GM21526 (cell line): ENCODE data around the gene SULT1C3.
"Not testable (repeated sequence)": the region's sequence is repeated elsewhere in the genome, so short reads cannot be mapped to it uniquely, and the experiment has no call there.

Experiments used
- ATAC-seq: cut with Tn5 transposase; IDR thresholded peaks from one replicate; pipeline ENCODE4 v1.9.1; 2021; ENCODE audit warnings: moderate library complexity; ENCODE audit not compliant: unreplicated experiment, low FRiP score

SULT1C3 gene

GRCh38 chr2:108243566-108243965 lies 3.8 kb downstream of the SULT1C3 start:
- no peak for ATAC-seq

GRCh38 chr2:108244667-108245414 lies 5.1 kb downstream of the SULT1C3 start:
- ATAC-seq = no peak

- no peak for ATAC-seq
These were observed 13.3 kb downstream of the SULT1C3 start for GRCh38 chr2:108253106-108253505.

GRCh38 chr2:108257757-108258331 lies 18.1 kb downstream of the SULT1C3 start:
- ATAC-seq = no peak

- ATAC-seq = no peak
These were observed 21.0 kb downstream of the SULT1C3 start for GRCh38 chr2:108260773-108261172.

- ATAC-seq = no peak
These were observed 22.3 kb downstream of the SULT1C3 start for GRCh38 chr2:108262036-108262435.

GRCh38 chr2:108263401-108263800 lies 23.6 kb downstream of the SULT1C3 start:
- no peak for ATAC-seq

GRCh38 chr2:108266218-108266617 lies 26.4 kb downstream of the SULT1C3 start:
- ATAC-seq = no peak

GRCh38 chr2:108267101-108267500 lies 27.3 kb downstream of the SULT1C3 start:
- no peak for ATAC-seq

GRCh38 chr2:108268001-108268400 lies 28.2 kb downstream of the SULT1C3 start:
- ATAC-seq = no peak

GRCh38 chr2:108270346-108270745 lies 30.6 kb downstream of the SULT1C3 start:
- ATAC-seq = no peak

- no peak for ATAC-seq
These were observed 31.2 kb downstream of the SULT1C3 start for GRCh38 chr2:108270768-108271506.

GRCh38 chr2:108271691-108272253 lies 32.0 kb downstream of the SULT1C3 start:
- ATAC-seq = no peak

GRCh38 chr2:108278631-108279030 lies 38.9 kb downstream of the SULT1C3 start:
- ATAC-seq = no peak

- ATAC-seq = no peak
These were observed 39.7 kb downstream of the SULT1C3 start for GRCh38 chr2:108279468-108279867.

GRCh38 chr2:108280466-108280865 lies 40.7 kb downstream of the SULT1C3 start:
- no peak for ATAC-seq

- not testable (repeated sequence) for ATAC-seq
These were observed 44.8 kb downstream of the SULT1C3 start for GRCh38 chr2:108284566-108284965.

- no peak for ATAC-seq
These were observed 45.8 kb downstream of the SULT1C3 start for GRCh38 chr2:108285616-108286015.

- no peak for ATAC-seq
These were observed 47.4 kb downstream of the SULT1C3 start for GRCh38 chr2:108287169-108287568.

GRCh38 chr2:108288534-108289106 lies 48.9 kb downstream of the SULT1C3 start, which contains the start of gene SULT1C2:
Gene SULT1C2, plus strand, starts transcription at chr2:108288895. Its CDS starts 4,773 bp downstream, at chr2:108293668.
- ATAC-seq = no peak

- no peak for ATAC-seq
These were observed 54.1 kb downstream of the SULT1C3 start for GRCh38 chr2:108293850-108294249.
